Body of pancreas (tissue), 4 donors: ENCODE measurements around the gene NUDT3. TPM values are rescaled to one million over a fixed set of nuclear protein-coding genes. Genes with fewer than 3 reads are reported as not detected.
"Not testable (repeated sequence)": the region's sequence is repeated elsewhere in the genome, so short reads cannot be mapped to it uniquely, and the experiment has no call there.

Experiments
- ATAC-seq: fragments of 150-250 bp; one replicate; pipeline ENCODE4 v1.9.1; 2016
- DNase-seq, 4 donors: peaks; one replicate each; pipeline ENCODE4 v3.0.0-alpha.2; 2019
- H3K27ac ChIP-seq, 4 donors: fragments of 200-600 bp; sonication (generic); 1 replicate in 3 of 4; 2 replicates in 1 of 4; pipeline versions ENCODE4 v1.5.1 to v1.6.1; 2016 to 2019; ENCODE audit warnings: mild to moderate bottlenecking in 1 of 4, mixed read lengths in 1 of 4, moderate library complexity in 1 of 4
- H3K27me3 ChIP-seq, 2 donors: fragments of 200-600 bp; sonication (generic); one replicate each; pipeline ENCODE4 v1.6.0; 2016; ENCODE audit warnings: mild to moderate bottlenecking in 1 of 2
- H3K36me3 ChIP-seq, 2 donors: fragments of 200-600 bp; sonication (generic); replicated peaks in 1 of 2; 2 replicates each; pipeline ENCODE4 v1.5.1; 2016; ENCODE audit warnings: low read depth in 2 of 2; ENCODE audit not compliant: insufficient read depth in 1 of 2
- H3K4me1 ChIP-seq: fragments of 200-600 bp; sonication (generic); one replicate; pipeline ENCODE4 v1.6.0; 2016
- H3K4me3 ChIP-seq, 2 donors: fragments of 200-600 bp; sonication (generic); 1 replicate in 1 of 2; 2 replicates in 1 of 2; pipeline ENCODE4 v1.5.1; 2016 to 2019
- H3K9me3 ChIP-seq, 3 donors: fragments of 200-600 bp; sonication (generic); 1 replicate in 2 of 3; 2 replicates in 1 of 3; pipeline ENCODE4 v1.5.1; 2016
- POLR2A ChIP-seq, 3 donors: fragments of 450-650 bp; IDR thresholded peaks; one replicate each; pipeline ENCODE4 v1.6.1; 2016; ENCODE audit warnings: antibody characterized with exemption in 3 of 3, mild to moderate bottlenecking in 2 of 3
- WGBS, 2 donors: methylation state at CpG; one replicate each; pipeline ENCODE4 v1.1.5; 2017; 5-methylcytosine and 5-hydroxymethylcytosine counted together
- intact Hi-C: fragments of 100-400 bp; cut with DNase I; formaldehyde crosslinking; loops from one replicate; pipeline ENCODE4 v1.15.1; 2023
- total RNA-seq, 2 donors: library from RNA; depleted of rRNA; stranded (reverse); fragments of >200 nt; gene quantifications; one replicate each; pipeline ENCODE4 v1.1.0, GENCODE V29; 2016
- TF ChIP-seq, protein P1 (sequence below), 7 experiments: fragments of 450-650 bp in 4 of 7; fragments of 200-600 bp in 3 of 7; sonication (generic) in 3 of 7; IDR thresholded peaks; one replicate each; pipeline ENCODE4 v1.5.1; 2016 to 2019; ENCODE audit warnings: antibody characterized with exemption in 7 of 7

Gene NUDT3
- total RNA-seq, 2 donors from 2014 or later, result 14.2 to 22.1 TPM

DNA sequence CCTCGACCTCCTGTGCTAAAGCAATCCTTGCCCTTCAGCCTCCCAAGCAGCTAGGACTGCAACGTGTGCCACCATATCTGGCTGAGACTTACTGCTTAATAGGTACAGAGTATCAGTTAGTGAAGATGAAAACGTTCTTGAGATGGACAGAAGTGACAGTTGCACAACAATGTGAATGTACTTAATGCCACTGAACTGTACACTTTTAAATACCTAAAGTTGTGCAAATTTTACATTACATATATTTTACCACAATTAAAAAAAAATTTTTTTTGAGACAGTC lies 25.9 kb downstream of the NUDT3 start:
- Histone ChIP-seq H3K27ac (no peak overlapping the region), H3K4me3 (no peak overlapping the region), H3K4me1 (peaks cover 16% of the 10 kb centered on the region), H3K27me3 (no peaks in the 10 kb centered on the region), H3K36me3 (no peaks in the 10 kb centered on the region), H3K9me3 (no peaks in the 10 kb centered on the region)
- ATAC-seq (no peak), DNase-seq (no peak)
- TF ChIP-seq, protein P1, sequence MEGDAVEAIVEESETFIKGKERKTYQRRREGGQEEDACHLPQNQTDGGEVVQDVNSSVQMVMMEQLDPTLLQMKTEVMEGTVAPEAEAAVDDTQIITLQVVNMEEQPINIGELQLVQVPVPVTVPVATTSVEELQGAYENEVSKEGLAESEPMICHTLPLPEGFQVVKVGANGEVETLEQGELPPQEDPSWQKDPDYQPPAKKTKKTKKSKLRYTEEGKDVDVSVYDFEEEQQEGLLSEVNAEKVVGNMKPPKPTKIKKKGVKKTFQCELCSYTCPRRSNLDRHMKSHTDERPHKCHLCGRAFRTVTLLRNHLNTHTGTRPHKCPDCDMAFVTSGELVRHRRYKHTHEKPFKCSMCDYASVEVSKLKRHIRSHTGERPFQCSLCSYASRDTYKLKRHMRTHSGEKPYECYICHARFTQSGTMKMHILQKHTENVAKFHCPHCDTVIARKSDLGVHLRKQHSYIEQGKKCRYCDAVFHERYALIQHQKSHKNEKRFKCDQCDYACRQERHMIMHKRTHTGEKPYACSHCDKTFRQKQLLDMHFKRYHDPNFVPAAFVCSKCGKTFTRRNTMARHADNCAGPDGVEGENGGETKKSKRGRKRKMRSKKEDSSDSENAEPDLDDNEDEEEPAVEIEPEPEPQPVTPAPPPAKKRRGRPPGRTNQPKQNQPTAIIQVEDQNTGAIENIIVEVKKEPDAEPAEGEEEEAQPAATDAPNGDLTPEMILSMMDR (IDR thresholded peaks at IDR 0.05), result no peak
- no peak for TF ChIP-seq POLR2A (IDR thresholded peaks at IDR 0.05)
- intact Hi-C loops, result no loop called here
- 74 to 75% methylated on average over 3 of the region's 3 CpGs for WGBS, 2 donors

DNA sequence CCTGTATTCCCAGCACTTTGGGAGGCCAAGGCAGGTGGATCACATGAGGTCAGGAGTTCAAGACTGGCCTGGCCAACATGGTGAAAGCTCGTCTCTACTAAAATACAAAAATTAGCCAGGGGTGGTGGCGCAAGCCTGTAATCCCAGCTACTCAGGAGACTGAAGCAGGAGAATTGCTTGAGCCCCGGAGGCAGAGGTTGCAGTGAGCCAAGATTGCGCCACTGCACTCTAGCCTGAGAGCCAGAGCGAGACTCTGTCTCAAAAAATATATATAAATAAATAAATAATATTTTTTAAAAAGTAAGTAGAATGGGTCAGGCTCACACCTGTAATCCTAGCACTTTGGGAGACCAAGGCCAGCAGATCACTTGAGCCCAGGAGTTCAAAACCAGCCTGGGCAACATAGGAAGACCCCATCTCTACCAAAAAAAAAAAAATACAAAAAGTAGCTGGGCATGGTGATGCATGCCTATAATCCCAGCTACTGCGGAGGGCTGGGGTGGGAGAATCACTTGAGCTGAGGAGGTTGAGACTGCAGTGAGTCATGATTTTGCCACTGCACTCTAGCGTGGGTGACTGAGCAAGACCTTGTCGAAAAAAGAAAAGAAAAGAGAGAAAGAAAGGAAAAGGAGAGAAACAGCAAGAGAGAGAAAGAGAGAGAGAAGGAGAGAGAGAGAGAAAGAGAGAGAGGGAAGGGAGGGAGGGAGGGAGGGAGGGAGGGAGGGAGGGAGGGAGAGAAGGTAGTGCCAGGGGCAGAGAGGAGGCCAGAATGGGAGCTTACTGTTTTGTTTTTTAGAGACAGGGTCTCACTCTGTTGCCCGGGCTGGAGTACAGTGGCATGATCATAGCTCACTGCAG lies 26.5 kb downstream of the NUDT3 start:
- H3K4me3 ChIP-seq, H3K36me3 ChIP-seq, H3K9me3 ChIP-seq, DNase-seq, ATAC-seq, H3K27me3 ChIP-seq, intact Hi-C loops, H3K27ac ChIP-seq: not testable (repeated sequence)
- H3K4me1 ChIP-seq, result peaks cover 16% of the 10 kb centered on the region
- 89 to 92% methylated on average over 9 of the region's 9 CpGs for WGBS, 2 donors

DNA sequence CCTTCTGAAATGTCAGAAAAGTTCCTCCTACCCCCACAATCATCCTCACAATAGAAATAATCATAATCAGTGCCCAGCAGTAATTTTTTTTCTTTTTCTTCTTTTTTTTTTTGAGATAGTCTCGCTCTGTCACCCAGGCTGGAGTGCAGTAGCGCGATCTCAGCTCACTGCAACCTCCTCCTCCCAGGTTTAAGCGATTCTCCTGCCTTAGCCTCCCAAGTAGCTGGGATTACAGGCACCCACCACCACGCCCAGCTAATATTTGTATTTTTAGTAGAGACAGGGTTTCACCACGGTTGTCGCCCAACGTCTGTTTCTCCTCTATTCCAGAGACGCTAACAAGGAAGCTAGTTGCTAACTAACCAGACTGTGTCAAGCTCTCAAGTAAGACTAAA lies 28.8 kb downstream of the NUDT3 start:
- H3K36me3 ChIP-seq, ATAC-seq, H3K27ac ChIP-seq, DNase-seq, H3K4me3 ChIP-seq, H3K9me3 ChIP-seq, intact Hi-C loops, H3K27me3 ChIP-seq: not testable (repeated sequence)
- peaks cover 19% of the 10 kb centered on the region for H3K4me1 ChIP-seq
- 93 to 98% methylated on average over 9 of the region's 9 CpGs for WGBS, 2 donors

DNA sequence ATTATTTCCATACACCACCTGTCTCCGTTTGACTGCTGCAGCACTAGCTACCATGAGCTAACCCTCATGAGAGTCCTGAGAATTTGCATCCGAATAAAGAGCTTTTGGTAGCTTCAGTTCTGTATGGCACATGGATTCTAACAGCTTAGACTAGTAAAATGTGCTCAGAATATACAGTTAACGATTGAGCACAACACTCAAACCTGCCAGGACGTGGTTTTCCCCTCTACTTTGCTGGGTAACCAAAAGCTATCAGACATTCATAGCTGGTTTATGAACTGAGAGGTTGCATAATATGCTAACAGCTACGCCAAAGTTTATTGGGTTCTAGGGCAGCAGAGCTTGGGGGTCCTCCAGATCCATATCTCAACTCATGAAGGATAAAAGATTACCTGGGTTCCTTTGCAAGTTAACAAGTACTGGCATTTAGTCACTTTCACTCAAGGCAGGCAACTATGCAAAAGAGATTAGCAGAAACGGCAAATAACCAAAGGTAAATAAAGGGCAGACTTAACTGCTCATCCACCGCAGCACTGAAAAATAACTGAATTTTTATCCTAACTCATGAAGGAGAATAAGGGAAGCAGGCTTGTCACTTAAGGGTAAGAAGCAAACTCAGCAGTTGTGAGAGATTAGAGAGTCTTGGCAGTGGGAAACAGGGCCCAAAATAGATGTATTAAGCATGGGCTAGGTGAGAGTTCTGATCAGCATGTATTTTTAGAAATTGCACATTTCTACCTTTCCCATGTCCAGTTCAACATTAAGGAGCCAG lies 29.4 kb downstream of the NUDT3 start:
- Histone ChIP-seq H3K9me3 (no peaks in the 10 kb centered on the region), H3K27ac (peak overlapping the region in 1 of 4 donors; percentile 34), H3K36me3 (no peaks in the 10 kb centered on the region), H3K27me3 (no peaks in the 10 kb centered on the region), H3K4me1 (peaks cover 22% of the 10 kb centered on the region), H3K4me3 (no peak overlapping the region)
- intact Hi-C loops, result no loop called here
- TF ChIP-seq, protein P1 (IDR thresholded peaks at IDR 0.05), result no peak
- TF ChIP-seq POLR2A (IDR thresholded peaks at IDR 0.05), result no peak
- ATAC-seq (no peak), DNase-seq (no peak)
- WGBS, 2 donors, result 23 to 28% methylated on average over 7 of the region's 7 CpGs

DNA sequence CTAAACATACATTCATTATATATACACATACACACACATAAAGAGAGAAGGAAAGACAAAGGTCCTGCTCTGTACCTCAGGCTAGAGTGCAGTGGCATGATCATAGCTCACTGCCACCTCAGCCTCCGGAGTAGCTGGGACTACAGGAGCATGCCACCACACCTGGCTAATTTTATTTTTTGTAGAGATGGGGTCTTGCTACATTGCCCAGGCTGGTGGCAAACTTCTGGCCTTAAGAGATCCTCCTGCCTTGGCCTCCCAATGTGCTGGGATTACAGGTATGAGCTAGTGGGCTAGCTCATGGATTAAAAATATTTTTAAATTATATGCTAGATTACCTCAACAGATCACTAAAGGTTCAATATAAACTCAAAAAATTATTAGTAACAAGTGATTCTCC lies 30.3 kb downstream of the NUDT3 start:
- ATAC-seq, result no peak
- Histone ChIP-seq H3K4me3 (no peak overlapping the region), H3K27me3 (no peaks in the 10 kb centered on the region), H3K9me3 (no peaks in the 10 kb centered on the region), H3K27ac (no peak overlapping the region), H3K36me3 (no peaks in the 10 kb centered on the region), H3K4me1 (peaks cover 22% of the 10 kb centered on the region)
- no peak for TF ChIP-seq POLR2A (IDR thresholded peaks at IDR 0.05)
- TF ChIP-seq, protein P1 (IDR thresholded peaks at IDR 0.05), result no peak
- no peak for DNase-seq
- intact Hi-C loops, result no loop called here
- 3 to 33% methylated on average over 1 of the region's 1 CpG for WGBS, 2 donors
